GM19351 (cell line): ENCODE measurements around the gene TSPEAR.
"Not testable (repeated sequence)": the region's sequence is repeated elsewhere in the genome, so short reads cannot be mapped to it uniquely, and the experiment has no call there.

Source experiments
- ATAC-seq: cut with Tn5 transposase; IDR thresholded peaks from one replicate; pipeline ENCODE4 v1.9.1; 2021; ENCODE audit warnings: mild to moderate bottlenecking, moderate library complexity; ENCODE audit not compliant: unreplicated experiment

The TSPEAR gene

DNA sequence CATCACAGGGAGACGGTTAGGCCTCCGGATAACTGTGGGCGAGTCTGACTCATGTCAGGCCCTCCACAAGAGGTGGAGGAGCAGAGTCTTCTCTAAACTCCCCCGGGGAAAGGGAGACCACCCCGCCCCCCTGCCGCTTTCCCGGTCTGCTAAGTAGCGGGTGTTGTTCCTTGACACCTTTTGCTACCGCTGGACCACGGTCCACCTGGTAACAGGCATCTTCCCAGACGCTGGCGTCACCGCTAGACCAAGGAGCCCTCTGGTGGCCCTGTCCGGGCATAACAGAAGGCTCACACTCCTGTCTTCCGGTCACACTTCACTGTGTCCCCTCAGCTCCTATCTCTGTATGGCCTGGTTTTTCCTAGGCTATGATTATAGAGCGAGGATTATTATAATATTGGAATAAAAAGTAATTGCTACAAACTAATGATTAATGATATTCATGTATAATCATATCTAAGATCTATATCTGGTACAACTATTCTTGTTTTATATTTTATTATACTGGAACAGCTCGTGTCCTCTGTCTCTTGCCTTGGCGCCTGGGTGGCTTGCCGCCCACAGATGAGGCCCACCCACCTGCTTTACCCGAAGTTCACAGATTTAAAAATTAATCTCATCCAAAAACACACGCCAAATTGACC, 231.7 kb downstream of the TSPEAR start:
- ATAC-seq = not testable (repeated sequence)

DNA sequence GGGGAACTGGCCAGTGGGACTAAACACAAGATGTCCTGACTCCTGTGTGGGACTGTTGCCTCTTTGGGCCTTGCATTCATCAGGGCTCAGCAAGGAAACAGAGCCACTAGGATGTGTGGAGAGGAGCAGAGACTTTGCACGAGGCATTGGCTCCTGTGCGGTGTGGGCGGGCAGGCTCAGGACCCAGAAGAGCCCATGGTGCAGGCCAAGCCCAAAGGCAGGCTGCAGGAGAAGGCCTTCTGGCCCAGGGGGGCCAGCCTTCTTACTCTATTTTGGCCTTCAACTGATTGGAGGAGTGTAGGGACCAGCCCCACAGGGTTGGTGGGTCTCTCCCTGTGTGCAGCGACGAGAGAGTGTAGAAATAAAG, 232.6 kb downstream of the TSPEAR start:
- no peak for ATAC-seq

DNA sequence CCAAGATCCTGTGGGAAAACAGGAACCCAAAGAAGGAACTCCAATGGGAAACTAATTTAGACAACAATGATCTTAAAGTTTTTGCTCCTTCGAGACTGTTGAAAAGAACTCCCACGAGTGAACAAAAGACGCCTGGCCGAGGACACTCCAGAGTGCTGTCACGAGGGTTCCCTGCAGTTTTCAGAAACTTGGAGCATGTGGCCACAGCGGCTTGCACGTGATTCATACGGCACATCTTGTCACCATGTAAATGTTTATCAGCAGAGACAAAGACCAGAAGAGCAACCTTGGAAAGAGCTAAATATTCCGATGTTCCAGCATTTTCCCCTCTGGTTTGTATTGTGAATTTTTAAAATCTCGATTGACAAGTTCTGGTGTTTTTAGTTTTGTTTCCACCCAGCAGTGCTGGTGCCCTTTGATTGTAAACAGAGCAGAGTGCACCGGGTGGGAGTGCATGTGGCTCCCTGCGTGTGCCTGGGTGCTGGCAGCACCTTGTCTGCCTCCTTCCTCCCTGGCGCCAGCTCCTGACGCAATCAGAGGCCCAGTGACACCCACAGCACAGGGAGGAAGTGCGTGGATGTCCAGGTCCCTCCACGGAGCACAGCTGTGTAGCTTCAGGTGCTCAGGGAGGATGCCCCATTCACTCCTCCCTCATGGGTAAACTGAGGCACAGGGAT, 233.1 kb downstream of the TSPEAR start:
- ATAC-seq = no peak

DNA sequence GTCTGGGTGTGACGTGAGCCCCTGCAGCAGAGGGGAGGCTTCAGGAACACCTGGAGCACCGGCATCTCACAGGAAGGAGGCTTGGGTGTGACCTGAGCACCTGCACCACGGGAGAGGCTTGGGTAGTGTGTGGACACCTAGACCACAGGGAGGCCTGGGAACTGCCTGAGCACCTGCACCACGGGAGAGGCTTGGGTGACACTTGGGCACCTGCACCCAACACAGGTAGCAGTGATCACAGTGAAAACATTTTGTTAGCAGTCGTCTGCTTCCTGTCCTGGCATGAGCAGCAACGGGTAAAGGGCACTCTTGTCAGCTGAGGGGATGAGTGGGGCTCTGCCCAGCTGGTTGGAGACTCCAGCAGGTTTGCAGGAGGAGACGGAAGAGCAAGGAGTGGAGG, 233.7 kb downstream of the TSPEAR start:
- no peak for ATAC-seq

DNA sequence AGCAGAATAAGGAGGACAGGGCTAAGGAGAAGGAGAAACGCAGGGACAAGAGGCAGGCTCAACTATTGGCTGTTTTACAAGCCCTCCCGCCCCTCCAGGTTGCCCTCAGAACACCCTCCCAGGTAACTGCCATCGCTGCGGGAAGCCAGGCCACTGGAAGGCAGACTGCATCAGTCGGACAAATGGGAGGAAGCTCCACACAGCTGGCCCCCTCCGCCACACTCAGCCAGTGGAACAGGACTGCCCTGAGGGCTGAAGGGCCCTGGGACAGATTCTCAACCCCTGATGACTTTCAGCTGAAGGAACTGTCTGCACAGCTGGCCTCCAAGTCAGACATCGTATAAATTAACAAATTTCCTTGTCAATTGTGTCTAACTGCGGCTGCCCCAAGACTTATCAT, 234.2 kb downstream of the TSPEAR start:
- ATAC-seq = no peak

DNA sequence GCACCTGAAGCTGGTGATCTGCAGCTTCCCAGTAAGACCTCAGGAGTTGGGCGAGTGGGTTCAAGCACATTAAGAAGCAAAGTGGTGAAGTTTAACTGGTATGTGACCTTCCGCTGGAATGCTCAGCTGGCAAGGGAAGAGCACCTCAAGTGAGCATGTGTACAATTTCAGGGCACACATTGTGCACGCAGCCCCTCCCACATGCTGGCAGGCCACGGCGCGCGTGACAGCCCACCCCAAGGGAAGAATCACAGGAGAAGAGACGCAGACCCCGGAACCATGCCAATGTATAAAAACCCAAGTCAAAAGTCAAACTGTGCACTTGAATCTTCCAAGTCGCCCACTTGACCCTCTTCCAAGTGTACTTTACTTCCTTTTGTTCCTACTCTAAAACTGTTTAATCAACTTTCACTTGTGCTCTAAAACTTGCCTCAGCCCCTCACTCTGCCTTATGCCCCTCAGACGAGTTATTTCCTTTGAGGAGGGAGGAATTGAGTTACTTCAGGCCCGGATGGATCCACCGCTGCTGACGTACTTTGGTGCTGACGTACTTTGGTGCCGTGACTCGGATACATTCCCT, 236.0 kb downstream of the TSPEAR start:
- ATAC-seq = no peak

DNA sequence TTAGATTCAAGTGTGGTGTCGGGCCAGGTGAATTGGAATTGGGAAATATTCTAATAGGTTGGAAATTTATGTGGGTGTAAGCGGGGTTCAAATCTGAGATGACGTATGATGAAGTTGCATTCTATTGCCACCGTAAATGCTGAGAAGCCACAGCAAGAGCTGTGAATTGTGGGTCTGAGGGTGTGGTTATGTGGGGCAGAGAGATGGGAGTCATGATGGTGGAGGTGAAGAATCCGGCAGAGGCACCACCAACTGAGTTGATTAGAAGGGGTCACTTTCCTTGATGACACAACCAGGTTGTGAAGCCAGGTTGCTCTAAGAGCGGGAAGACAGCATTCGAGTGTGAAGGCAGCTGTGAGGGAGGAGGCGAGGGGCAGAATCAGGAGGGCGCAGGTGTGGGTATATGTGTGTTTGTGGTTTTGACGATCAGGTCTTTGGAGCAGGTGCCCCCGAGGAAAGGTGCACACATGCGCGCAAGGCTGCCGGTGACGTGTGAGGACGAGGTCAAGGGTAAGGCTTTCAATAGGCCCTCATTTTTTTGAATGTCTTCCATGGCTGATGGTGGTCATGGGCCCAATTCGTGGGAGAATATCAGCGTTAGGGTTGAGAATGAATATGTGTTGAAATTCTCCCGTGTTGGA, 237.3 kb downstream of the TSPEAR start:
- ATAC-seq = no peak

DNA sequence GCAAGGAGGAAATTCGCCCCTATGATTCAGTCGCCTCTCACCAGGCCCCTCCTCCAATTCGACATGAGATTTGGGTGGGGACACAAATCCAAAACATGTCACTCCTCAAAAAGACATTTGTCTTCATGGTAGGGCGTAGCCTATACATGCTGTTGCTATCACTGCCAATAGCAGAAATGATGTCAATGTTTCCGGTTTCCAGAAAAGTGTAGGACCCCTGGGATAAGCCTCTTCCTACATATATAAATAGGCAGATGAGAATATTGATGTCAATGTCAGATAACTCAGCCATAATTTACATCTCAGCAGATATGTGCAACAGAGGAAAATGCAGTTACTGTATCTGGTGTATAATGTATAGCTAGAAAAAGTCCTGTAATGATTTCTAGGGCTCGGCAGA, 239.4 kb downstream of the TSPEAR start:
- ATAC-seq = no peak

DNA sequence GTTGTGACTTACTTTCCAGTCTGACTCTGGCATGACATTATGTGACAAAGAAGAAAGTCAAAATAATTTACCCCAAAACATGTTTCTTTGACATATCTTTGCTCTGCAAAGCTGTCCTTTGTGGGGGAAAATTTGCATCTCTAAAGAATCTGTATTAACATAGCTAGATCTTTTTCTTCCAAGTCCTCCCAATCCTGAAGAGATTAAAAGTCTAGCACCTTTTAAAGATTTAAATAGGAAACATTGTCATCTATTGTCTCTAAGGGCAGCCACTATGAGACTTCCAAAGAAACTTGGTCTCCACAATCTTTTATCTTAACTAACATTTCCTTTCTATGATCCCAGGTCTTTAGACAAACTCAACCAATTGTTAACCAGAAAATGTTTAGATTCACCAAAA, 240.0 kb downstream of the TSPEAR start:
- no peak for ATAC-seq

DNA sequence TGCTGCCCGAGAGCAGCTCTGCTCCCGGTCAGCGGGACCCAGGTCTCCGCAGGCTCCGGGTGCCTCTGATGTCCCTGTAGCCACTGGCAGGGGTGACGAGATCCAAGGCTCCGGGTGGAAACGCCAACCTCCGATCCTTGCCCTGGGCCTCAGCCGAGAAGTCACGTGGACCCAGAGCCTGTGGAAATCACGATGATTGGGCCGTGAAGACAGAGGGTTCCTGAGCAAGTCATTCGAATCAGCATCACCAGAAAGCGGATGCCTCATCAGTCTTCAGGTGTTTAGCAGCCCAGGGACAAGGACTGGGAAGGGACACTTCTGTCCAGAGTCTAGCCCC, 243.5 kb downstream of the TSPEAR start:
- no peak for ATAC-seq

DNA sequence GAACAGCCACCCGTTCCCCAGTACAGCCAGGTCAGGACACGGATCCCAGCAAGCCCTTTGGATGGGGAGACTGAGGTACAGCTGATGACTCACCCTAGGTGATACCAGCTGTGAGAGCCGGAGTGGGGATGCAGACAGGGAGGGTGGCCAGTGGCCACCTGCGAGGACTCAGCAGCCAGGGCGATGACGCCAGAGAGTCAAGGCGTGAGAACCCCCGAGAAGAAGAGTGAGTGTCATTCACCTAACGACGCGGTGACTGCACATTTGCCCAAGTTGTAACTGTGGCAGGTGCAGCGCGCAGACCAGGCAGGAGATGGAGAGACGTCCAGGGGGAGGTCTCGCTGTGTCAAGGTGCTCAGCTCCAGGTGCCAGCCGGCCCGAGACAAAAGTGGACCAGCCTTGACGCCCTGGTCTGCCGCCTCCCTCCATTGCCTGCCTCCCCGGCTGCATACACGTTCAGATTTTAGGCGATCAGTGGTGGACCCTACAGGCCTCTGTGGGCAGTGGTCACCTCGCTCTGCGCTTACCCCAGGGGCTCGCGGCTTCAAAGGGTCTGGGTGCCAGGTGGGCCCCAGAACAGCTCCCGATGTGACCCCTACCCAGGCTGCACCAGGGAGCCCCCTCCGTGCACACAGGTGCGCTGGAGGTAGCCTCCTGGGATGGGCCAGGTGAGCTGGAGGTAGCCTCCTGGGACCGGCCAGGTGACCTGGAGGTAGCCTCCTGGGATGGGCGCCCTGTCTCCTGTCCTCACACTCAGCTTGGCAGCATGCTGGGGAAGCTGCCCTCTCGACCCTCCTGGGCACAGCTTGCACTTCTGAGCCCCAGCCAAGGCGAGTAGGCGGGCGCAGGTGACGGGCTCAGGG, 244.1 kb downstream of the TSPEAR start:
- ATAC-seq = no peak

DNA sequence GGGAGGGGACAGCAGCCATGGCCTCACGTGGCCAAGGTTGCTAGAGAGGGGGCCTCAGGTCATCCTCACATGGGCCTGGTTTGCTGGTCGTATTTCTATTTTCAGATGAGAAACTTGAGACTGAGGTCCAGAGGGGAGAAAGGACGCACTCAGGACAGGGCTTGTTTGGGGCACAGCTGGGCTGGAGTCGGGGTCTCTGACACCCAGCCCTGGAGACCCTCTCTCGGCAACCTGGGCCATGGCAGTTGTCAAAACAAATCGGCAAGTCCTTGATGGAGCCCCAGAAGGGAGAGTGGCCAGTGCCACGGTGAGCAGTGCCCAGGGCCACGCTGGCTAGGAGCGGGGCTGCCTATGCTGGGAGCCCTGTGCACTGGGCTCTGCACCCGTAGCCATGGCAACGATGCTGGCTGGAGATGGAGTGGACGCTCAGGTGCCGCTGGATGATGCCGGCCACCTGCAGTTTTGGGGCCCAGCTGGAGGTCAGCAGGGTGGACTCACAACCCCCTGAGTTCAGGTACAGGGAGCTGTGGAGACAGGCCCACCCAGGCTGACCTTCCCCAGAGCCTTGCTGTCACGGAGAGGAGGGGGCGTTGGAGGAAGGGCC, 244.9 kb downstream of the TSPEAR start:
- no peak for ATAC-seq

DNA sequence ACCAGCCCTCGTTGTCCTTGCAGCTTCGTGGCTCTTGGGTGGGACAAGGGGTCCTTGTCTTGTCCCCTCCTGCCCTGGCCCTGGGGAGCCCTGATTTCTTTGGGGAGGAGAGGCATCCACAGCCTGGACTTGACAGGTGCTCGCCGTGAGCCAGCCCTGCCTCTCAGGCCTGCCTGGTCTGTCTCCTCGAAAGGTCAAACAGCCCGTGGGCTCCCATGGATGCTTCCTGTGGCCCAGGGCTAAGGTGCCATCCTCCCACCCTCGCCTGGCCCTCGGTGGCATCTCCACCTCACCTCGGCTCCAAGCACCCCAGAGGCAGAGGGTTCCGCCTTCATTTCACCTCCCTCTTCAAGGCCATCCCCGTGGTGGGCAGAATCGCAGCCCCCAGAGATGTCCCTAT, 247.0 kb downstream of the TSPEAR start:
- no peak for ATAC-seq

DNA sequence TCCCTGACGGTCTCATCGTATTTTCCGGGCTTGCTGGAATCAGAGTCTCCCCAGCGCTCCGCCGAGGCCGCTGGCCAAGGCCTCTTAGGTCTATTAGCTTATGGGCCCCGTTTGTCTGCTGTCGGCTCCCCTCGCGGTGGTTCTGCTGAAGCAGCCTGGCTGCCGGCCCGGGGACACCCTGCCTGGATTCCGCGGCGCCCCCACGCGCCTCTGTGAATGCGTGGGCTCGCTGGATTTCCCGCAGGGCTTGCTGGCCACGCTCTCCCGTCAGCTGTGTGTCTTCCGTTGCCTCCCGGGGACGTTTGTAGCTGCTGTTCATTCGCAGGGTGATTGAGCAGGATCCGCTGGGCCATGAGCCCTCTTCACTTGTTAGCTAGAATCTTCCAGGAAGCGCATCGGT, 247.6 kb downstream of the TSPEAR start:
- ATAC-seq = no peak

DNA sequence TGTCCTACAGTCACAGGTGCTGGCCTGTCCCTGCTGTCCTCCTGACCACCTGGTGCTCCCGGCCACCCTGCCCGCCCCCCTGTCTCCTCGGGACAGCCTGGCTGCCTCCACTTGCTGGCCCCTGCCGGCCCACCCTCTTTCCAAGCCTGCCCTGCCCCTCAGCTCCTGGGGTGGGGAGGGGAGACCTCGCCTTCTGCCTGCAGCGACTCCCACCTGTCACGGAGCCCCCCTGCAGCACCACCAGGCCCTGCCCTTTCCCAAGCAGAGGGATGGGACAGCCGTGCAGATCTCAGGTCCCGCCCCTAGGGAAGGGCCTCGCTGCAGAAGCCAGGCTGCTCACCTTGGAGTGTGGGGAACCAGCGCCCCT, 248.6 kb downstream of the TSPEAR start:
- no peak for ATAC-seq

DNA sequence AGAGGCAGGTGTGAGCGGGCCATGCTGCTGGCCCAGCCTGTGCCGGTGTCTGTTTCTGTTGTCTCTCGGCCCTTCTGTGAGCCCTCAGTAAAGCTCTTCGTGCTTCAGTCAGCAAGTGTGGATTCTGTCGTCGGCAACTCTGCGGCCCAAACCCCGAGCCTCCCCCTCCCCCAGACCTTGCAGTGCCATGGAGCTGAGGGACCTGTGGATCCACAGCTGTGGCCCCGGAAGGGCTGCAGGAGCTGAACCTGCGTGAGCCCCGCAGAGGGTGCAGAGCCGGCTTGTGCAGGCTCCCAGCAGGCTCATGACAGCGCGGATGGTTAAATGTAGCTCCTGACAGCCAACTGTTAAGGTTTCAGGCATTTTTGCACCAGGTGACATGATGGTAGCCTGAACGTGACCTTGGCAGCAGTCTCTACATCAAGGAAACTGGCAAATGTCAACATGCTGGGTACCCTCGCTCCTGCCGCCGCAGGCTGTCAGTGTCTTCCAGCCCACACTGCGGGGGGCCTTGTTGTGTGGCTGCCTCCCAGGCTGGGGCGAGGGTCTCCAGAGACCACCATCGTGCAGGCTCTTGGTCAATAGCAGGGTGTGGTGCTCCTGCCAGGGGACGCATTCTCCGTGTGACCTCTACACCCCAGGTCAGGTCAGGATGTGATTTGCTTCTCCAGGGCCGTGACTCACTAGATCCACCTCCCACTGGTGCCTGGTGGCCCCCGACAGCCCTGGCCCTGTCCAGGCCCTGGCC, 249.1 kb downstream of the TSPEAR start:
- no peak for ATAC-seq

DNA sequence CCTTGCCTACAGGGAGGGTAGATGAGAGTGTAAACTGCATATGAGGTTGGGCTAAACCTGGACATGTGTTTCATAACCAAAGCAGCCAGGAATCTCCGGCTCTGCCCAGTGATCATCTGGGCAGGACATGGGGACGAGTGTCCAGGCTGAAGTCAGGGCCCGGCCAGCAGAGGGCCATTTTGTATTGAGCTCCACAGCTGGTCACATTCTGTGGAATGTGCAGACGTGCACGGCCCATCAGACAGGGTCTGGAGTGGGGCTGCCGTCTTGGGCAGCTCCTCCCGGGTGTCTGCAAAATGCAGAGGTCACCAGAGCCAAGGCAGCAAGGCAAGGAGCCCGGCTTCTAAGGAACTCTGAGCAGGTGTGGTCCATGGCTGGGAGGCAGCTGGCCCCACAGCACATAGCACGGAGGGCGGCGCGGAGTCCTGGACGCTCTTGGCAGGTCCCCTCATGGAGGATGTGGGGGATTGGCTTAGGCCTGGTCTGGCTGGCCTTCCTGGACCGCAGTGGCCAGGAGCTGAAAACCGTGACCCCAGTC, 249.8 kb downstream of the TSPEAR start:
- ATAC-seq = no peak

DNA sequence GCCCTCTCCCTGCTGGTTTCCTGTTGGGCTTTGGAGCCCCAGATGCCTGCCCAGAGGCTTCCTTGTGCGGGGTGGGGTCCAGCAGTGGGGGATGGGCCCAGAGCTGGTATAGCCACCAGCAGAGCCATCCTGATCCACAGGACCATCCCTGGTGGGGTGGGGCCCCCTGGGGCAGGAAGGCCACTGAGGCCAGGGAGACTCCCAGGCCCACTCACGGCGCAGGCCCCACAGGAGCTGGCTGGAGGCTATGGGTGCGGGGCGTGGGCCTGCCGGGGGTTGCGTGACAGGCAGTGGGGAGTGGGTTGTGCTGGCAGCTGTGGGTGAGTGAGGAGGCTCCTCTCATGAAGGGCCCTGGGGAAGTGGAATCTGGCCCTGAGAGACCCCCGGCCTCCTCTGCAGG, 250.4 kb downstream of the TSPEAR start:
- no peak for ATAC-seq

DNA sequence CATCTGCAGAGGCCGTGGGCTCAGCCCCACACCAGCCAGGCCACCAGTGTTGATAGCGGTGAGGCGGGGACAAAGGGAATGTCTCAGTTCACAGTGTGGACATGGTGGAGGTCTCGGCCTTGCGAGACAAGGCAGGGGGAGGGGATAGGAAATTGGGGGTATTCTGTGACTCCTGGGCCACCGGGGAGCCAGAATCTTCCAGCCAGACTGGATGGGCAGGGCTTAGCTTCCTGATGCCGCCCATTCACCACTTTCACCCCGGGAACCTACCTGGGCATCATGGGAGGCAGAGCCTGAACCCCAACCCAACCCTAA, 251.0 kb downstream of the TSPEAR start:
- no peak for ATAC-seq

DNA sequence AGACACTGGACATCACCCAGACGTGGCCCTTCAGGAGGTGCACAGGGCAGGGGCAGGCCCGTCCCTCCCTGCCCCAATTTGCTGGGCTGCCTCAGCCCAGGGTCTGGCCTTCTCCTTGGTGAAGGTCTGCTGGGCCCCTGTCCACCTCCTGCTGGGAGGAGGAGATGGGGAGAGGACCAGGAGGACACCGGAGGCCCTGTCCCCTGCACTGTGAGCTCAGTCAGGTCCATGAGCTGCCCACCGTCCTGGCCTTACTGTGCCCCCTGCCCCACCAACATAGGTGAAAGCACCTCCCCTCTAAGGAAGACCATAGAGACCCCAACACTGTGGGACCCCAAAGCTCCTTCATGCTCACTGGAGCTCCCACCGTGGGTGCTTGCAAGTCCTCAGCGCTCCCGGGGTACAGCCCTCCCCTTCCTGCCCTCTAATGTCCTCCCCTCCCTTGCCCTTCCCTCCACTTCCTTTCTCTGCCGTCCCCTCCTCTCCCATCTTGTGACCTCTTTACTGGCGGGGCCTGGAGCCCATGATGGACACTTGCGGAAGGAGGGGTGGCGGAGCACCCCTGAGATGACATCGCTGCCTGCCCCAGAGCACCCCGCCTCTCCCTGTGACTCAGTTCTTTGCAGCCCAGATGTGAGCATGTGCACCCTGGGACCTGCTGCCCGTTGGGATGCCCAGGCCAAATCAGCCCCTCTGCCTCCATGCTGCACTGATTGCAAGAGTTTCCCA, 251.5 kb downstream of the TSPEAR start:
- ATAC-seq = no peak
